GM23338 (cell line): ENCODE measurements around the gene JMJD1C. TPM values are rescaled to one million over a fixed set of nuclear protein-coding genes. Genes with fewer than 3 reads are reported as not detected.

Source experiments
- ATAC-seq: fragments of 200-7000 bp; cut with Tn5 transposase; 3 replicates; pipeline ENCODE4 v1.9.1; 2020
- DNase-seq: peaks from one replicate; pipeline ENCODE4 v3.0.0-alpha.2; 2015; ENCODE audit warnings: low spot score
- H2AFZ ChIP-seq: fragments of 200-600 bp; sonication (generic); 2 replicates; pipeline ENCODE4 v1.8.0; 2016; ENCODE audit warnings: antibody characterized with exemption, mild to moderate bottlenecking, moderate library complexity
- H3F3A ChIP-seq: fragments of 200-600 bp; sonication (generic); replicated peaks from 2 replicates; pipeline ENCODE4 v1.8.0; 2017; ENCODE audit warnings: antibody characterized with exemption, mixed run types, low read depth
- H3K27ac ChIP-seq: fragments of 200-600 bp; sonication (generic); 2 replicates; pipeline ENCODE4 v1.6.1; 2016; ENCODE audit warnings: low read depth
- H3K27me3 ChIP-seq: fragments of 200-600 bp; sonication (generic); 2 replicates; pipeline ENCODE4 v1.8.0; 2016; ENCODE audit warnings: mild to moderate bottlenecking, mixed run types, moderate library complexity; ENCODE audit not compliant: insufficient read depth
- H3K36me3 ChIP-seq: fragments of 200-600 bp; sonication (generic); 2 replicates; pipeline ENCODE4 v1.8.0; 2016; ENCODE audit warnings: mild to moderate bottlenecking; ENCODE audit not compliant: insufficient read depth
- H3K4me1 ChIP-seq: fragments of 200-600 bp; sonication (generic); 2 replicates; pipeline ENCODE4 v1.8.0; 2016; ENCODE audit warnings: mild to moderate bottlenecking, moderate library complexity; ENCODE audit not compliant: insufficient read depth
- H3K4me2 ChIP-seq: fragments of 200-600 bp; sonication (generic); 2 replicates; pipeline ENCODE4 v1.7.1; 2017; ENCODE audit warnings: mixed run types
- H3K4me3 ChIP-seq: fragments of 200-600 bp; sonication (generic); 2 replicates; pipeline ENCODE4 v1.6.1; 2016; ENCODE audit warnings: mixed run types
- H3K79me2 ChIP-seq: fragments of 200-600 bp; sonication (generic); replicated peaks from 2 replicates; pipeline ENCODE4 v1.8.0; 2017; ENCODE audit warnings: mild to moderate bottlenecking; ENCODE audit not compliant: insufficient read depth
- H3K9me2 ChIP-seq: fragments of 200-600 bp; sonication (generic); 2 replicates; pipeline ENCODE4 v1.8.0; 2017; ENCODE audit not compliant: insufficient read depth
- H4K20me1 ChIP-seq: fragments of 200-600 bp; sonication (generic); replicated peaks from 2 replicates; pipeline ENCODE4 v1.8.0; 2017; ENCODE audit warnings: mild to moderate bottlenecking; ENCODE audit not compliant: insufficient read depth
- H3K27ac Mint-ChIP-seq: 2 replicates; pipeline ENCODE4 v1.8.0; 2020; ENCODE audit warnings: inconsistent platforms, mild to moderate bottlenecking, moderate library complexity, mixed read lengths
- H3K27me3 Mint-ChIP-seq: 3 replicates; pipeline ENCODE4 v1.8.0; 2022; ENCODE audit warnings: low read depth, mild to moderate bottlenecking, moderate library complexity, mixed read lengths, inconsistent platforms; ENCODE audit not compliant: insufficient read depth, poor library complexity
- H3K36me3 Mint-ChIP-seq: 3 replicates; pipeline ENCODE4 v1.8.0; 2021; ENCODE audit warnings: low read depth, mild to moderate bottlenecking, inconsistent platforms, moderate library complexity, mixed read lengths
- H3K4me1 Mint-ChIP-seq: 3 replicates; pipeline ENCODE4 v1.8.0; 2020; ENCODE audit warnings: mild to moderate bottlenecking, inconsistent platforms, mixed read lengths
- H3K4me3 Mint-ChIP-seq: 3 replicates; pipeline ENCODE4 v1.8.0; 2021; ENCODE audit warnings: moderate library complexity, mild to moderate bottlenecking, inconsistent platforms, mixed read lengths
- H3K9me3 Mint-ChIP-seq: 3 replicates; pipeline ENCODE4 v1.8.0; 2020; ENCODE audit warnings: moderate library complexity, mild to moderate bottlenecking, inconsistent platforms, mixed read lengths
- CREB1 ChIP-seq: fragments of 250-450 bp; sonication (Bioruptor Pico); IDR thresholded peaks from 2 replicates; pipeline ENCODE4 v1.5.0; 2020; ENCODE audit warnings: low read depth, mild to moderate bottlenecking, moderate library complexity
- EZH2 ChIP-seq: fragments of 200-600 bp; sonication (generic); IDR thresholded peaks from one replicate; pipeline ENCODE4 v1.8.0; 2017; ENCODE audit warnings: antibody characterized with exemption, mild to moderate bottlenecking, low read depth; ENCODE audit not compliant: unreplicated experiment
- EZH2phosphoT487 ChIP-seq: fragments of 200-600 bp; sonication (generic); IDR thresholded peaks from one replicate; pipeline ENCODE4 v1.8.1; 2018; ENCODE audit warnings: antibody characterized with exemption; ENCODE audit not compliant: unreplicated experiment
- JUNB ChIP-seq: IDR thresholded peaks from one replicate; pipeline ENCODE4 v1.6.1; 2016; ENCODE audit warnings: antibody characterized with exemption; ENCODE audit not compliant: unreplicated experiment
- NANOG ChIP-seq: IDR thresholded peaks from 2 replicates; pipeline ENCODE4 v1.6.1; 2016; ENCODE audit warnings: antibody characterized with exemption, borderline replicate concordance
- POLR2AphosphoS5 ChIP-seq: IDR thresholded peaks from 2 replicates; pipeline ENCODE4 v1.6.1; 2016; ENCODE audit warnings: antibody characterized with exemption, low read depth
- STAT1 ChIP-seq: IDR thresholded peaks from one replicate; pipeline ENCODE4 v1.6.1; 2016; ENCODE audit warnings: antibody characterized with exemption; ENCODE audit not compliant: unreplicated experiment
- ZNF114 ChIP-seq: fragments of 250-450 bp; sonication (Bioruptor Pico); IDR thresholded peaks from 2 replicates; pipeline ENCODE4 v1.5.0; 2020; ENCODE audit warnings: mild to moderate bottlenecking, moderate library complexity
- ZNF331 ChIP-seq: fragments of 250-450 bp; sonication (Bioruptor Pico); IDR thresholded peaks from 2 replicates; pipeline ENCODE4 v1.5.0; 2020; ENCODE audit warnings: low read depth, mild to moderate bottlenecking, moderate library complexity
- polyA plus RNA-seq: library from polyadenylated mRNA; unstranded; fragments of >200 nt; fragmentation: Nextera tagmentation; extraction: Ambion mirVana; gene quantifications from 2 replicates; pipeline ENCODE4 v1.2.1, GENCODE V29; 2016
- total RNA-seq: library from RNA; depleted of rRNA; stranded (reverse); fragments of >200 nt; shearing (Covaris generic); gene quantifications from 2 replicates; pipeline ENCODE4 v1.2.3, GENCODE V29; 2014
- TF ChIP-seq, protein P1 (sequence below), 2 experiments: fragments of 200-600 bp in 1 of 2; sonication (generic) in 1 of 2; conservative IDR thresholded peaks; 2 replicates each; pipeline versions ENCODE4 v1.5.1 to v1.6.1; 2016 to 2017; ENCODE audit warnings: antibody characterized with exemption in 2 of 2, low read depth in 2 of 2, mild to moderate bottlenecking in 2 of 2, moderate library complexity in 1 of 2
- TF ChIP-seq, protein P2 (sequence below): IDR thresholded peaks from 2 replicates; pipeline ENCODE4 v1.6.1; 2016; ENCODE audit warnings: antibody characterized with exemption
- TF ChIP-seq, protein P3 (sequence below): fragments of 250-450 bp; sonication (Bioruptor Pico); IDR thresholded peaks from 2 replicates; pipeline ENCODE4 v1.5.0; 2020; ENCODE audit warnings: mild to moderate bottlenecking, moderate library complexity
- TF ChIP-seq, protein P4 (sequence below): IDR thresholded peaks from one replicate; pipeline ENCODE4 v1.6.1; 2018; ENCODE audit warnings: antibody characterized with exemption; ENCODE audit not compliant: unreplicated experiment

The JMJD1C gene
- total and polyA plus RNA-seq, 2 experiments from 2014 or later, result 333 to 435 TPM

DNA sequence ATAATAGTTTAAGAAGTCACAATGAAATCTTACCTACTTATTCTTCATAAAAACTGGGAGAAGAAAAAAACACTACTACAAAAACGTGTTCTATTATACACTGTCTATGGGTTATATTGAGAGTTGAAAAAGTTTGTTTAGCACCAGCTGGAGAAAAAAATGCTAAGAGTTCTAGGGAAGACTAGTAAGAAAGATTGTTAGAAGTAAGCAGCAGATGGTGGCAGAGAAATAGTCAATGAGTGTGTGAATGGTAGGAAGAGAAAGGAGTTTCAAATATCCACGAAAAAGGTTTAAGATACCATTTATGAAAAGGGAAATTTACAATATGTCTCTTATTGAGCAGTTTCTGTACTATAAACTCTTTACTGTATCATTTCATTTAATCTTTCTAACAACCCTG is 208.0 kb downstream of the JMJD1C start:
- Histone ChIP-seq H3K9me2 (no peaks in the 10 kb centered on the region), H2AFZ (no peak overlapping the region), H3K4me3 (peak overlapping the region; percentile 24; the same call in 1 of the 2 replicates), H3K4me2 (peak overlapping the region; percentile 39), H3K27me3 (no peaks in the 10 kb centered on the region), H3K79me2 (peaks cover 100% of the 10 kb centered on the region), H3K36me3 (peaks cover 21% of the 10 kb centered on the region), H4K20me1 (peaks cover 84% of the 10 kb centered on the region), H3K27ac (no peak overlapping the region), H3F3A (no peaks in the 10 kb centered on the region), H3K4me1 (peaks cover 79% of the 10 kb centered on the region)
- H3K4me1 Mint-ChIP-seq, result peaks cover 40% of the 10 kb centered on the region
- no peak for ATAC-seq
- TF ChIP-seq, protein P1, sequence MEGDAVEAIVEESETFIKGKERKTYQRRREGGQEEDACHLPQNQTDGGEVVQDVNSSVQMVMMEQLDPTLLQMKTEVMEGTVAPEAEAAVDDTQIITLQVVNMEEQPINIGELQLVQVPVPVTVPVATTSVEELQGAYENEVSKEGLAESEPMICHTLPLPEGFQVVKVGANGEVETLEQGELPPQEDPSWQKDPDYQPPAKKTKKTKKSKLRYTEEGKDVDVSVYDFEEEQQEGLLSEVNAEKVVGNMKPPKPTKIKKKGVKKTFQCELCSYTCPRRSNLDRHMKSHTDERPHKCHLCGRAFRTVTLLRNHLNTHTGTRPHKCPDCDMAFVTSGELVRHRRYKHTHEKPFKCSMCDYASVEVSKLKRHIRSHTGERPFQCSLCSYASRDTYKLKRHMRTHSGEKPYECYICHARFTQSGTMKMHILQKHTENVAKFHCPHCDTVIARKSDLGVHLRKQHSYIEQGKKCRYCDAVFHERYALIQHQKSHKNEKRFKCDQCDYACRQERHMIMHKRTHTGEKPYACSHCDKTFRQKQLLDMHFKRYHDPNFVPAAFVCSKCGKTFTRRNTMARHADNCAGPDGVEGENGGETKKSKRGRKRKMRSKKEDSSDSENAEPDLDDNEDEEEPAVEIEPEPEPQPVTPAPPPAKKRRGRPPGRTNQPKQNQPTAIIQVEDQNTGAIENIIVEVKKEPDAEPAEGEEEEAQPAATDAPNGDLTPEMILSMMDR (conservative IDR thresholded peaks at IDR 0.05; ENCODE audit: low read depth in 2 of 2), result no peak
- TF ChIP-seq STAT1 (no peak), EZH2phosphoT487 (no peak), JUNB (no peak), POLR2AphosphoS5 (no peak), NANOG (no peak), ZNF114 (CRISPR knock-in tag) (no peak), CREB1 (no peak), EZH2 (no peak), ZNF331 (CRISPR knock-in tag) (no peak)
- TF ChIP-seq, protein P2, sequence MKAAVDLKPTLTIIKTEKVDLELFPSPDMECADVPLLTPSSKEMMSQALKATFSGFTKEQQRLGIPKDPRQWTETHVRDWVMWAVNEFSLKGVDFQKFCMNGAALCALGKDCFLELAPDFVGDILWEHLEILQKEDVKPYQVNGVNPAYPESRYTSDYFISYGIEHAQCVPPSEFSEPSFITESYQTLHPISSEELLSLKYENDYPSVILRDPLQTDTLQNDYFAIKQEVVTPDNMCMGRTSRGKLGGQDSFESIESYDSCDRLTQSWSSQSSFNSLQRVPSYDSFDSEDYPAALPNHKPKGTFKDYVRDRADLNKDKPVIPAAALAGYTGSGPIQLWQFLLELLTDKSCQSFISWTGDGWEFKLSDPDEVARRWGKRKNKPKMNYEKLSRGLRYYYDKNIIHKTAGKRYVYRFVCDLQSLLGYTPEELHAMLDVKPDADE, result no peak
- TF ChIP-seq, protein P3, sequence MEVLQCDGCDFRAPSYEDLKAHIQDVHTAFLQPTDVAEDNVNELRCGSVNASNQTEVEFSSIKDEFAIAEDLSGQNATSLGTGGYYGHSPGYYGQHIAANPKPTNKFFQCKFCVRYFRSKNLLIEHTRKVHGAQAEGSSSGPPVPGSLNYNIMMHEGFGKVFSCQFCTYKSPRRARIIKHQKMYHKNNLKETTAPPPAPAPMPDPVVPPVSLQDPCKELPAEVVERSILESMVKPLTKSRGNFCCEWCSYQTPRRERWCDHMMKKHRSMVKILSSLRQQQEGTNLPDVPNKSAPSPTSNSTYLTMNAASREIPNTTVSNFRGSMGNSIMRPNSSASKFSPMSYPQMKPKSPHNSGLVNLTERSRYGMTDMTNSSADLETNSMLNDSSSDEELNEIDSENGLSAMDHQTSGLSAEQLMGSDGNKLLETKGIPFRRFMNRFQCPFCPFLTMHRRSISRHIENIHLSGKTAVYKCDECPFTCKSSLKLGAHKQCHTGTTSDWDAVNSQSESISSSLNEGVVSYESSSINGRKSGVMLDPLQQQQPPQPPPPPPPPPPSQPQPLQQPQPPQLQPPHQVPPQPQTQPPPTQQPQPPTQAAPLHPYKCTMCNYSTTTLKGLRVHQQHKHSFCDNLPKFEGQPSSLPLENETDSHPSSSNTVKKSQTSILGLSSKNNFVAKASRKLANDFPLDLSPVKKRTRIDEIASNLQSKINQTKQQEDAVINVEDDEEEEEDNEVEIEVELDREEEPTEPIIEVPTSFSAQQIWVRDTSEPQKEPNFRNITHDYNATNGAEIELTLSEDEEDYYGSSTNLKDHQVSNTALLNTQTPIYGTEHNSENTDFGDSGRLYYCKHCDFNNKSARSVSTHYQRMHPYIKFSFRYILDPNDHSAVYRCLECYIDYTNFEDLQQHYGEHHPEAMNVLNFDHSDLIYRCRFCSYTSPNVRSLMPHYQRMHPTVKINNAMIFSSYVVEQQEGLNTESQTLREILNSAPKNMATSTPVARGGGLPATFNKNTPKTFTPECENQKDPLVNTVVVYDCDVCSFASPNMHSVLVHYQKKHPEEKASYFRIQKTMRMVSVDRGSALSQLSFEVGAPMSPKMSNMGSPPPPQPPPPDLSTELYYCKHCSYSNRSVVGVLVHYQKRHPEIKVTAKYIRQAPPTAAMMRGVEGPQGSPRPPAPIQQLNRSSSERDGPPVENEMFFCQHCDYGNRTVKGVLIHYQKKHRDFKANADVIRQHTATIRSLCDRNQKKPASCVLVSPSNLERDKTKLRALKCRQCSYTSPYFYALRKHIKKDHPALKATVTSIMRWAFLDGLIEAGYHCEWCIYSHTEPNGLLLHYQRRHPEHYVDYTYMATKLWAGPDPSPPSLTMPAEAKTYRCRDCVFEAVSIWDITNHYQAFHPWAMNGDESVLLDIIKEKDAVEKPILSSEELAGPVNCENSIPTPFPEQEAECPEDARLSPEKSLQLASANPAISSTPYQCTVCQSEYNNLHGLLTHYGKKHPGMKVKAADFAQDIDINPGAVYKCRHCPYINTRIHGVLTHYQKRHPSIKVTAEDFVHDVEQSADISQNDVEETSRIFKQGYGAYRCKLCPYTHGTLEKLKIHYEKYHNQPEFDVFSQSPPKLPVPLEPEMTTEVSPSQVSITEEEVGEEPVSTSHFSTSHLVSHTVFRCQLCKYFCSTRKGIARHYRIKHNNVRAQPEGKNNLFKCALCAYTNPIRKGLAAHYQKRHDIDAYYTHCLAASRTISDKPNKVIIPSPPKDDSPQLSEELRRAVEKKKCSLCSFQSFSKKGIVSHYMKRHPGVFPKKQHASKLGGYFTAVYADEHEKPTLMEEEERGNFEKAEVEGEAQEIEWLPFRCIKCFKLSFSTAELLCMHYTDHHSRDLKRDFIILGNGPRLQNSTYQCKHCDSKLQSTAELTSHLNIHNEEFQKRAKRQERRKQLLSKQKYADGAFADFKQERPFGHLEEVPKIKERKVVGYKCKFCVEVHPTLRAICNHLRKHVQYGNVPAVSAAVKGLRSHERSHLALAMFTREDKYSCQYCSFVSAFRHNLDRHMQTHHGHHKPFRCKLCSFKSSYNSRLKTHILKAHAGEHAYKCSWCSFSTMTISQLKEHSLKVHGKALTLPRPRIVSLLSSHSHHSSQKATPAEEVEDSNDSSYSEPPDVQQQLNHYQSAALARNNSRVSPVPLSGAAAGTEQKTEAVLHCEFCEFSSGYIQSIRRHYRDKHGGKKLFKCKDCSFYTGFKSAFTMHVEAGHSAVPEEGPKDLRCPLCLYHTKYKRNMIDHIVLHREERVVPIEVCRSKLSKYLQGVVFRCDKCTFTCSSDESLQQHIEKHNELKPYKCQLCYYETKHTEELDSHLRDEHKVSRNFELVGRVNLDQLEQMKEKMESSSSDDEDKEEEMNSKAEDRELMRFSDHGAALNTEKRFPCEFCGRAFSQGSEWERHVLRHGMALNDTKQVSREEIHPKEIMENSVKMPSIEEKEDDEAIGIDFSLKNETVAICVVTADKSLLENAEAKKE (CRISPR knock-in tag), result no peak
- TF ChIP-seq, protein P4, sequence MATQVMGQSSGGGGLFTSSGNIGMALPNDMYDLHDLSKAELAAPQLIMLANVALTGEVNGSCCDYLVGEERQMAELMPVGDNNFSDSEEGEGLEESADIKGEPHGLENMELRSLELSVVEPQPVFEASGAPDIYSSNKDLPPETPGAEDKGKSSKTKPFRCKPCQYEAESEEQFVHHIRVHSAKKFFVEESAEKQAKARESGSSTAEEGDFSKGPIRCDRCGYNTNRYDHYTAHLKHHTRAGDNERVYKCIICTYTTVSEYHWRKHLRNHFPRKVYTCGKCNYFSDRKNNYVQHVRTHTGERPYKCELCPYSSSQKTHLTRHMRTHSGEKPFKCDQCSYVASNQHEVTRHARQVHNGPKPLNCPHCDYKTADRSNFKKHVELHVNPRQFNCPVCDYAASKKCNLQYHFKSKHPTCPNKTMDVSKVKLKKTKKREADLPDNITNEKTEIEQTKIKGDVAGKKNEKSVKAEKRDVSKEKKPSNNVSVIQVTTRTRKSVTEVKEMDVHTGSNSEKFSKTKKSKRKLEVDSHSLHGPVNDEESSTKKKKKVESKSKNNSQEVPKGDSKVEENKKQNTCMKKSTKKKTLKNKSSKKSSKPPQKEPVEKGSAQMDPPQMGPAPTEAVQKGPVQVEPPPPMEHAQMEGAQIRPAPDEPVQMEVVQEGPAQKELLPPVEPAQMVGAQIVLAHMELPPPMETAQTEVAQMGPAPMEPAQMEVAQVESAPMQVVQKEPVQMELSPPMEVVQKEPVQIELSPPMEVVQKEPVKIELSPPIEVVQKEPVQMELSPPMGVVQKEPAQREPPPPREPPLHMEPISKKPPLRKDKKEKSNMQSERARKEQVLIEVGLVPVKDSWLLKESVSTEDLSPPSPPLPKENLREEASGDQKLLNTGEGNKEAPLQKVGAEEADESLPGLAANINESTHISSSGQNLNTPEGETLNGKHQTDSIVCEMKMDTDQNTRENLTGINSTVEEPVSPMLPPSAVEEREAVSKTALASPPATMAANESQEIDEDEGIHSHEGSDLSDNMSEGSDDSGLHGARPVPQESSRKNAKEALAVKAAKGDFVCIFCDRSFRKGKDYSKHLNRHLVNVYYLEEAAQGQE, result no peak
- peaks cover 50% of the 10 kb centered on the region for H3K36me3 Mint-ChIP-seq
- H3K9me3 Mint-ChIP-seq, result no peaks in the 10 kb centered on the region
- peak overlapping the region; percentile 29; the same call in 1 of the 3 replicates for H3K4me3 Mint-ChIP-seq
- no peak for DNase-seq
- peaks cover 2% of the 10 kb centered on the region for H3K27me3 Mint-ChIP-seq
- no peak overlapping the region for H3K27ac Mint-ChIP-seq
